Stimulated activated CD4-positive, alpha-beta T cell treated with anti-CD3 and anti-CD28 coated beads, TNF-alpha, amount 100 ng/mL, for 4 hours (primary cell): Measurements from ENCODE around the gene ARAF.
"Not testable (repeated sequence)": the region's sequence is repeated elsewhere in the genome, so short reads cannot be mapped to it uniquely, and the experiment has no call there.

Experiments used
- DNase-seq, 3 experiments: peaks; one replicate each; pipeline ENCODE4 v3.0.0-alpha.2; 2020; ENCODE audit warnings: low read depth in 3 of 3

Gene ARAF

GRCh38 chrX:47586043-47586787 is 25.2 kb downstream of the ARAF start:
- no peak for DNase-seq

GRCh38 chrX:47587091-47587891 is 26.3 kb downstream of the ARAF start:
- no peak for DNase-seq

GRCh38 chrX:47587906-47588735 is 27.1 kb downstream of the ARAF start:
- no peak for DNase-seq

GRCh38 chrX:47590984-47591383 is 30.0 kb downstream of the ARAF start:
- DNase-seq: no peak

GRCh38 chrX:47593522-47593921 is 32.5 kb downstream of the ARAF start:
- DNase-seq: no peak

- no peak for DNase-seq
Observed at GRCh38 chrX:47595716-47596251, 34.8 kb downstream of the ARAF start.

GRCh38 chrX:47596256-47596655 is 35.3 kb downstream of the ARAF start:
- no peak for DNase-seq

- no peak for DNase-seq
Observed at GRCh38 chrX:47597222-47597621, 36.2 kb downstream of the ARAF start.

- not testable (repeated sequence) for DNase-seq
Observed at GRCh38 chrX:47603125-47603524, 42.1 kb downstream of the ARAF start.

GRCh38 chrX:47605024-47605423 is 44.0 kb downstream of the ARAF start:
- DNase-seq: no peak

GRCh38 chrX:47607091-47607490 is 46.1 kb downstream of the ARAF start:
- DNase-seq: no peak

- no peak for DNase-seq
Observed at GRCh38 chrX:47608130-47608810, 47.3 kb downstream of the ARAF start.

GRCh38 chrX:47610511-47610910 is 49.5 kb downstream of the ARAF start:
- DNase-seq: no peak

- no peak for DNase-seq
Observed at GRCh38 chrX:47611489-47611888, 50.5 kb downstream of the ARAF start.

GRCh38 chrX:47611926-47612325 is 50.9 kb downstream of the ARAF start:
- no peak for DNase-seq

GRCh38 chrX:47612418-47612817 is 51.4 kb downstream of the ARAF start:
- no peak for DNase-seq

GRCh38 chrX:47613082-47613481 is 52.1 kb downstream of the ARAF start:
- DNase-seq: no peak

- no peak for DNase-seq
Observed at GRCh38 chrX:47614618-47615017, 53.6 kb downstream of the ARAF start.

GRCh38 chrX:47618923-47619485 is 58.0 kb downstream of the ARAF start:
- no peak for DNase-seq

GRCh38 chrX:47619486-47620302 is 58.7 kb downstream of the ARAF start, which contains the start of gene SYN1:
Gene SYN1, minus strand, starts transcription at chrX:47619857. Its CDS starts 129 bp downstream, at chrX:47619728.
- DNase-seq: peak; percentile 55 to 69 (median 56)
